Activated B cell treated with CpG ODN at 0.5 μM for 24 hours (primary cell): Measurements from ENCODE around the gene ALDH1L2. TPM values are rescaled to one million over a fixed set of nuclear protein-coding genes. Genes with fewer than 3 reads are reported as not detected.

Experiments
- ATAC-seq: fragments of 200-7000 bp; cut with Tn5 transposase; one replicate; pipeline ENCODE4 v1.10.0; 2021; ENCODE audit warnings: low read depth, mild to moderate bottlenecking, moderate library complexity
- CTCF ChIA-PET: fragments of 350-600 bp; sonication (Branson Sonifier 250); formaldehyde crosslinking; loops from one replicate; lab custom pipeline; 2021; ENCODE audit warnings: antibody characterized with exemption; lab: Charles Lee
- POLR2A ChIA-PET: fragments of 350-600 bp; sonication (Branson Sonifier 250); formaldehyde crosslinking; loops from one replicate; lab custom pipeline; 2021; ENCODE audit warnings: antibody characterized with exemption; lab: Charles Lee
- DNase-seq: peaks from one replicate; pipeline ENCODE4 v3.0.0; 2022
- H3K27ac Mint-ChIP-seq: one replicate; pipeline ENCODE4 v1.8.0; 2020; ENCODE audit warnings: mixed read lengths
- H3K27me3 Mint-ChIP-seq: one replicate; pipeline ENCODE4 v1.8.0; 2021; ENCODE audit warnings: mixed read lengths
- H3K36me3 Mint-ChIP-seq: one replicate; pipeline ENCODE4 v1.8.0; 2021; ENCODE audit warnings: low read depth, mixed read lengths
- H3K4me1 Mint-ChIP-seq: one replicate; pipeline ENCODE4 v1.8.0; 2021; ENCODE audit warnings: mixed read lengths
- H3K4me3 Mint-ChIP-seq: one replicate; pipeline ENCODE4 v1.8.0; 2020; ENCODE audit warnings: mild to moderate bottlenecking, mixed read lengths
- H3K9me3 Mint-ChIP-seq: one replicate; pipeline ENCODE4 v1.8.0; 2020; ENCODE audit warnings: mixed read lengths
- CTCF ChIP-seq: fragments of 200-600 bp; IDR thresholded peaks from one replicate; pipeline ENCODE4 v1.8.0; 2022; ENCODE audit warnings: antibody characterized with exemption, mild to moderate bottlenecking
- intact Hi-C: fragments of 100-400 bp; cut with micrococcal nuclease; formaldehyde crosslinking; loops from one replicate; pipeline ENCODE4 v1.15.1; 2024
- total RNA-seq: library from RNA; stranded (reverse); gene quantifications from 2 replicates; pipeline ENCODE4 v1.2.3, GENCODE V29; 2022

ALDH1L2 gene
- total RNA-seq, 1 donor from 2014 or later, result 6.5 TPM

- ChIA-PET POLR2A (interaction anchor here (1.0 kb wide), 1 partner anchor 16 kb away, joined by 3 read pairs; the partner anchor contains the start of gene WASHC4), CTCF (no interaction called here)
- H3K9me3 Mint-ChIP-seq, result peaks cover 11% of the 10 kb centered on the region
- peaks cover 3% of the 10 kb centered on the region for H3K27me3 Mint-ChIP-seq
- H3K36me3 Mint-ChIP-seq, result peaks cover 1% of the 10 kb centered on the region
- DNase-seq (no peak), ATAC-seq (no peak)
- H3K27ac Mint-ChIP-seq, result no peak overlapping the region
- TF ChIP-seq CTCF, result no peak
- H3K4me3 Mint-ChIP-seq, result no peak overlapping the region
- no peaks in the 10 kb centered on the region for H3K4me1 Mint-ChIP-seq
- intact Hi-C loops, result no loop called here
Measured at GRCh38 chr12:105092336-105092735, 8.1 kb upstream of the ALDH1L2 start.

- peaks cover 14% of the 10 kb centered on the region for H3K9me3 Mint-ChIP-seq
- intact Hi-C loops, result no loop called here
- ATAC-seq (no peak), DNase-seq (no peak)
- POLR2A ChIA-PET, result interaction anchor here (1.0 kb wide), 1 partner anchor 16 kb away, joined by 3 read pairs; the partner anchor contains the start of gene WASHC4
- H3K36me3 Mint-ChIP-seq, result peaks cover 1% of the 10 kb centered on the region
- no peaks in the 10 kb centered on the region for H3K4me1 Mint-ChIP-seq
- H3K4me3 Mint-ChIP-seq, result no peak overlapping the region
- CTCF ChIA-PET, result no interaction called here
- H3K27ac Mint-ChIP-seq, result no peak overlapping the region
- peaks cover 3% of the 10 kb centered on the region for H3K27me3 Mint-ChIP-seq
- no peak for TF ChIP-seq CTCF
Measured at GRCh38 chr12:105091476-105092206, 7.4 kb upstream of the ALDH1L2 start.

GRCh38 chr12:105090361-105090760 is 6.1 kb upstream of the ALDH1L2 start:
- Mint-ChIP-seq H3K36me3 (peaks cover 1% of the 10 kb centered on the region), H3K27ac (no peak overlapping the region), H3K9me3 (peaks cover 8% of the 10 kb centered on the region), H3K4me3 (no peak overlapping the region), H3K4me1 (no peaks in the 10 kb centered on the region), H3K27me3 (peaks cover 5% of the 10 kb centered on the region)
- ChIA-PET POLR2A (interaction anchor here (0.6 kb wide), 1 partner anchor 131 kb away, joined by 3 read pairs; no protein-coding TSS in a partner anchor), CTCF (no interaction called here)
- intact Hi-C loops, result no loop called here
- no peak for TF ChIP-seq CTCF
- no peak for DNase-seq
- no peak for ATAC-seq

GRCh38 chr12:105089817-105090216 is 5.6 kb upstream of the ALDH1L2 start:
- peaks cover 6% of the 10 kb centered on the region for H3K27me3 Mint-ChIP-seq
- DNase-seq, result no peak
- no peak for ATAC-seq
- H3K27ac Mint-ChIP-seq, result no peak overlapping the region
- peaks cover 6% of the 10 kb centered on the region for H3K9me3 Mint-ChIP-seq
- intact Hi-C loops, result loop anchor here (10.0 kb wide), 1 partner anchor 1625 kb away; no protein-coding TSS in a partner anchor
- no peaks in the 10 kb centered on the region for H3K36me3 Mint-ChIP-seq
- ChIA-PET POLR2A (interaction anchor here (0.6 kb wide), 1 partner anchor 131 kb away, joined by 3 read pairs; no protein-coding TSS in a partner anchor), CTCF (no interaction called here)
- H3K4me3 Mint-ChIP-seq, result no peak overlapping the region
- TF ChIP-seq CTCF, result no peak
- H3K4me1 Mint-ChIP-seq, result no peaks in the 10 kb centered on the region

GRCh38 chr12:105085501-105085900 is 1.2 kb upstream of the ALDH1L2 start:
- DNase-seq, result no peak
- Mint-ChIP-seq H3K9me3 (peaks cover 4% of the 10 kb centered on the region), H3K27me3 (peaks cover 10% of the 10 kb centered on the region), H3K36me3 (no peaks in the 10 kb centered on the region), H3K4me3 (peak overlapping the region; percentile 20), H3K4me1 (peaks cover 9% of the 10 kb centered on the region), H3K27ac (no peak overlapping the region)
- intact Hi-C loops, result loop anchor here (10.0 kb wide), 1 partner anchor 1621 kb away; no protein-coding TSS in a partner anchor
- no peak for TF ChIP-seq CTCF
- ChIA-PET CTCF (no interaction called here), POLR2A (no interaction called here)
- no peak for ATAC-seq
